Globus pallidus (tissue), 1 donor: ENCODE data around the gene FAM177A1.

ENCODE experiments used
- DNase-seq: peaks from one replicate; pipeline ENCODE4 v3.0.0-alpha.2; 2015; ENCODE audit warnings: low spot score

The FAM177A1 gene

GRCh38 chr14:35123388-35123703 is 77.3 kb downstream of the FAM177A1 start:
- DNase-seq = no peak

- DNase-seq = no peak
Measured at GRCh38 chr14:35124127-35124526, 78.1 kb downstream of the FAM177A1 start.
